ENCODE results near the gene TLE1. TPM values are rescaled to one million over a fixed set of nuclear protein-coding genes. Genes with fewer than 3 reads are reported as not detected.
A peak's percentile ranks its signal among the peaks of the same experiment; 100 is the strongest.

Gene TLE1
- total RNA-seq, 2 experiments from 2014 or later = 0.07 to 0.23 TPM

GRCh38 chr9:81627481-81627880 is 61.9 kb downstream of the TLE1 start:
- no peaks in the 10 kb centered on the region for H3K4me1 Mint-ChIP-seq
- DNase-seq (no peak), ATAC-seq (no peak)
- CTCF ChIA-PET = no interaction called here
- POLR2A ChIA-PET = no interaction called here
- H3K4me3 Mint-ChIP-seq = no peak overlapping the region
- H3K36me3 Mint-ChIP-seq (ENCODE audit: low read depth) = no peaks in the 10 kb centered on the region
- intact Hi-C loops (cut with DNase I, micrococcal nuclease) = no loop called here
- no peaks in the 10 kb centered on the region for H3K9me3 Mint-ChIP-seq (ENCODE audit: low read depth)
- H3K27ac Mint-ChIP-seq = no peak overlapping the region
- H3K27me3 Mint-ChIP-seq = peaks cover 2% of the 10 kb centered on the region

GRCh38 chr9:81626511-81626910 is 62.8 kb downstream of the TLE1 start:
- intact Hi-C loops (cut with DNase I, micrococcal nuclease) = no loop called here
- Mint-ChIP-seq H3K27me3 (peaks cover 2% of the 10 kb centered on the region), H3K4me3 (no peak overlapping the region), H3K4me1 (no peaks in the 10 kb centered on the region), H3K9me3 (ENCODE audit: low read depth) (no peaks in the 10 kb centered on the region), H3K36me3 (ENCODE audit: low read depth) (no peaks in the 10 kb centered on the region), H3K27ac (no peak overlapping the region)
- ATAC-seq (no peak), DNase-seq (no peak)
- CTCF ChIA-PET = no interaction called here
- POLR2A ChIA-PET = no interaction called here

DNA sequence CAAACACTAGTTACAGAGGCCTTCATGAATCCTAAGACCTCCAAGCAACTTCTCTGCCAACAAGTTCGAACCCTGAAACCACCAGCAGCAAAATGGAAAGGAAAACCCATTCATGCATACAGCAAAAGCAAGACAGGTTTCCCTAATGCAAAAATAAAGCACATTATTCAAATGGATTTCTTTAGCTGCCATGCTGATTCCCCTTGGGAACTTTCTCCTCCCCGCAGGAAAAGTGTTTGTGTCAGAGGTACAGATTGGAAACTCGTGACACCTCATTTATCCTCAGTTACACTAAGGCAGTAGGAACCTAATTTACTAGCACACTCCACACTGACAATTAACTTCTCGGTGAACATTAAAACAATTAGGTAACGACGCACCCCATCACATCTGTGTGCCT is 63.4 kb downstream of the TLE1 start:
- Mint-ChIP-seq H3K9me3 (ENCODE audit: low read depth) (no peaks in the 10 kb centered on the region), H3K36me3 (ENCODE audit: low read depth) (no peaks in the 10 kb centered on the region), H3K27ac (no peak overlapping the region), H3K4me3 (no peak overlapping the region), H3K4me1 (no peaks in the 10 kb centered on the region), H3K27me3 (peaks cover 2% of the 10 kb centered on the region)
- intact Hi-C loops (cut with DNase I, micrococcal nuclease) = no loop called here
- ATAC-seq (no peak), DNase-seq (no peak)
- ChIA-PET POLR2A (no interaction called here), CTCF (no interaction called here)

- intact Hi-C loops (cut with DNase I, micrococcal nuclease) = no loop called here
- Mint-ChIP-seq H3K36me3 (ENCODE audit: low read depth) (no peaks in the 10 kb centered on the region), H3K9me3 (ENCODE audit: low read depth) (no peaks in the 10 kb centered on the region), H3K4me3 (no peak overlapping the region), H3K4me1 (peaks cover 11% of the 10 kb centered on the region), H3K27me3 (peaks cover 2% of the 10 kb centered on the region), H3K27ac (no peak overlapping the region)
- ATAC-seq (no peak), DNase-seq (no peak)
- CTCF ChIA-PET = no interaction called here
- POLR2A ChIA-PET = no interaction called here
These were observed 65.6 kb downstream of the TLE1 start for GRCh38 chr9:81623778-81624177.

DNA sequence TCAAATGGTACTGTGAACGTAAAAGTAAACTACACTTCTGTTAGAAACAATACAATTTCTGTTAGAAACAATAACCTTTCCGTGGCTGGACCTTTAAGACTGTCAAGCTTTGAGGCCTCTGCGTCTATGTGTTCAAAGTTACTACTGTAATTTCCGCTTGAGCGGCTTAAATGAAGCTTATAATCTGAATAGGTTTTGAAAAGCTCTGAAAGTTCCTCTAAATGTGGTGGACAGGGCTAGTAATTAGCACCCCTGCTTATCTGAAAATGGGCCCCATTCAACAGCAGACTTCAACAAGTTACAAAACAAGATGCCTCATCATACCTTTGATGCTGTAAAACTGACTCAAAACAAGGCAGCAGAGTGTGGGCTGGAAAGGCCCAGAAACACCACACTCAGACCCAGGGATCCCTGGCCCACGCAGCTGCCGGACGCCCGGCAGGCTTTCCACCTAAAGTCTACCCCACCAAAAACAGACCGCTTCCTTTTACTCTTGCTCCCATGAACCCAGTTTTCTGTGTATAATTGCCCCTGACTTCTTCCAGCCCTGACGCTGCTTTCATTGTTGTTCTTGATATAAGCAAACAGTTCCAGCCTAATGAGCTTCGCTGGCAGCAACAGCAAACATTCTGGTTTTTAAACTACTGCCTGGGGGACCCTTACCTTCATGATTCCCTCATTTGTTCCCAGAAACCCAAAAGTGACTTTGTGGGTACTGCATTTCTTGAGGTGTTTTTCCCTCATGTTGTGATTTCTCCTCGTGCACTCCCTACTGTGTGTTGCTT is 66.7 kb downstream of the TLE1 start:
- Mint-ChIP-seq H3K36me3 (ENCODE audit: low read depth) (no peaks in the 10 kb centered on the region), H3K27ac (no peak overlapping the region), H3K4me1 (peaks cover 11% of the 10 kb centered on the region), H3K9me3 (ENCODE audit: low read depth) (no peaks in the 10 kb centered on the region), H3K27me3 (peaks cover 2% of the 10 kb centered on the region), H3K4me3 (no peak overlapping the region)
- ChIA-PET POLR2A (no interaction called here), CTCF (interaction anchor here (1.2 kb wide), 1 partner anchor 16 kb away, joined by 3 read pairs; no protein-coding TSS in a partner anchor)
- ATAC-seq (no peak), DNase-seq (no peak)
- intact Hi-C loops (cut with DNase I, micrococcal nuclease) = no loop called here

DNA sequence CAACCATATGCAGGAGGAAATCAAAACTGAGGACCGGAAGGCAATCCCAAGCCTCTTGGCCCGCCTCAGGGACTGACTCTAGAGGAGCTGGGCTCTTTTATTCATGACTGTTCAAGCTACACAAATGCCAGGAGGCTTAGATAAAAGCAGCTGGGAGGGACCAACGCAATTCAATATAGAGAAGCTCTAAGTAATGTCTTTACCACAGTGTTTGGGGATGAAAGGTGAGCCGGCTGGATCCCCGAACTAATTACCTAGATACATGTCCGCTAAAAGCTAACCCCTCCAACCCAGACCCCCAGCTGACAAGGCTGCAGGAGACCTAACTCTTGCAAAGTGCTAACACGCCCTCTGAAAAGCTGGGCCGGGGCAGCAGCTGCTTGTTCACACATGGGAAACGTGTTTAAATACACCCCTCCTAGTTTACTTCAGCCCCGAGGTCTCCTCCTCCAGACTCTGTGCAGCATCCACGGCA is 67.5 kb downstream of the TLE1 start:
- Mint-ChIP-seq H3K27ac (no peak overlapping the region), H3K36me3 (ENCODE audit: low read depth) (no peaks in the 10 kb centered on the region), H3K9me3 (ENCODE audit: low read depth) (no peaks in the 10 kb centered on the region), H3K4me3 (no peak overlapping the region), H3K27me3 (peaks cover 2% of the 10 kb centered on the region), H3K4me1 (peaks cover 11% of the 10 kb centered on the region)
- intact Hi-C loops (cut with DNase I, micrococcal nuclease) = no loop called here
- DNase-seq (no peak), ATAC-seq (no peak)
- ChIA-PET POLR2A (no interaction called here), CTCF (interaction anchor here (1.2 kb wide), 1 partner anchor 16 kb away, joined by 3 read pairs; no protein-coding TSS in a partner anchor)

GRCh38 chr9:81621118-81621517 is 68.2 kb downstream of the TLE1 start:
- Mint-ChIP-seq H3K4me1 (peaks cover 11% of the 10 kb centered on the region), H3K36me3 (ENCODE audit: low read depth) (no peaks in the 10 kb centered on the region), H3K27ac (no peak overlapping the region), H3K9me3 (ENCODE audit: low read depth) (no peaks in the 10 kb centered on the region), H3K4me3 (no peak overlapping the region), H3K27me3 (peaks cover under 1% of the 10 kb centered on the region)
- no peak for ATAC-seq
- ChIA-PET CTCF (no interaction called here), POLR2A (no interaction called here)
- intact Hi-C loops (cut with DNase I, micrococcal nuclease) = no loop called here
- no peak for DNase-seq

DNA sequence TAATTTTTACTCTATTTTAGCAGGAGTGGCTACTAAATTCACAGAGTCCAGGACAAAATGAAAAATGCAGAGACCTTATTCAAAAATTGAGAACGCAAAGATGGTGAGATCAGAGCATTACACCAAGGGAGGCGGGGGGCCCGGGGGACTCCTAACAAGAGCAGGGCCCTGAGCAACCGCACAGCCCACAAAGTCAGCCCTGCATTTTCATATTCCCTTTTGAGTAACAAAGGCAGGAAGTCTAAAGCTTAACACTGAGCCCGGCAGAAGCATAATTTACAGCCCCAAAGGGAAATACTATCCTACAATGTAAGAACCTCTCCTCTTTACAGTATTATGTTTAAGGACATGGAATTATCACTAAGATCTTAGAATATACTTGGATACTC is 69.4 kb downstream of the TLE1 start:
- peaks cover 11% of the 10 kb centered on the region for H3K4me1 Mint-ChIP-seq
- no peaks in the 10 kb centered on the region for H3K9me3 Mint-ChIP-seq (ENCODE audit: low read depth)
- H3K36me3 Mint-ChIP-seq (ENCODE audit: low read depth) = no peaks in the 10 kb centered on the region
- ChIA-PET POLR2A (no interaction called here), CTCF (no interaction called here)
- H3K27ac Mint-ChIP-seq = no peak overlapping the region
- no peak overlapping the region for H3K4me3 Mint-ChIP-seq
- intact Hi-C loops (cut with DNase I, micrococcal nuclease) = no loop called here
- H3K27me3 Mint-ChIP-seq = no peaks in the 10 kb centered on the region
- peak; percentile 60 for DNase-seq
- ATAC-seq = peak; percentile 66

DNA sequence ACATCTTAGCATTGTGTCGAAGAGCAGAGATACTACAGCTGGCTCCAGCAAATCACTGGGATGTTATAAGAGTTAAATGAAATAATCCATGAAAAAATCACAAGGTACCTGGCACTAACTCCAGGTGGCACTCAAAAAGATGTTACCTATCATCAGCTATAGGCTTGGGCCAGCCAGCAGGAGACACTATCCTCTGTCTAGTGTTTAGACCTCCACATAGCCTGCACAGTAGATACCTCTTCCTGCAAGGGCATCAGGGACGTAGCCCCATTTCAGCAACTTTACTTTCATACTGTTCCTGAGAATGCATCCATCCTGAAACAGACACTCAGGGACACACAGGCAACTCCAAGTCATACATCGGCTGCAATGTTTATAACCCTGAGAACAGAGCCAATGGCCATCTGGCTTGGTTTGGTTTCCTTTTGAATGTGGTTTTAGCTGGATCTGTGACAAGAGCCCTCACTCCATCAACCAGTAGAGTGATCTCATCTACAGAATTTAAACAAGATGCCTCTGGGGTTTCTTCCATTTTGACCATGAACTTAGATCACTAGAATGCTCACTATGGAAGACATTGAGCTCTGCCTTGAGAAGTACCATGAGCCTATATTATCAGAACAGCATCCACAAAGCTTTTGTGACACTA is 69.9 kb downstream of the TLE1 start:
- DNase-seq (no peak), ATAC-seq (peak; percentile 30)
- Mint-ChIP-seq H3K27me3 (no peaks in the 10 kb centered on the region), H3K36me3 (ENCODE audit: low read depth) (no peaks in the 10 kb centered on the region), H3K27ac (no peak overlapping the region), H3K4me3 (no peak overlapping the region), H3K4me1 (peaks cover 11% of the 10 kb centered on the region), H3K9me3 (ENCODE audit: low read depth) (no peaks in the 10 kb centered on the region)
- intact Hi-C loops (cut with DNase I, micrococcal nuclease) = no loop called here
- ChIA-PET POLR2A (no interaction called here), CTCF (no interaction called here)

- no peaks in the 10 kb centered on the region for H3K27me3 Mint-ChIP-seq
- ATAC-seq = no peak
- no peaks in the 10 kb centered on the region for H3K9me3 Mint-ChIP-seq (ENCODE audit: low read depth)
- H3K4me1 Mint-ChIP-seq = peaks cover 11% of the 10 kb centered on the region
- intact Hi-C loops (cut with DNase I, micrococcal nuclease) = no loop called here
- no peak for DNase-seq
- H3K27ac Mint-ChIP-seq = no peak overlapping the region
- POLR2A ChIA-PET = no interaction called here
- H3K36me3 Mint-ChIP-seq (ENCODE audit: low read depth) = no peaks in the 10 kb centered on the region
- no peak overlapping the region for H3K4me3 Mint-ChIP-seq
- CTCF ChIA-PET = interaction anchor here (0.5 kb wide), 1 partner anchor 19 kb away, joined by 3 read pairs; no protein-coding TSS in a partner anchor
These were observed 70.4 kb downstream of the TLE1 start for GRCh38 chr9:81618923-81619322.

GRCh38 chr9:81616141-81616540 is 73.2 kb downstream of the TLE1 start:
- peaks cover 11% of the 10 kb centered on the region for H3K4me1 Mint-ChIP-seq
- no peak overlapping the region for H3K4me3 Mint-ChIP-seq
- DNase-seq = no peak
- H3K27ac Mint-ChIP-seq = no peak overlapping the region
- H3K9me3 Mint-ChIP-seq (ENCODE audit: low read depth) = no peaks in the 10 kb centered on the region
- H3K36me3 Mint-ChIP-seq (ENCODE audit: low read depth) = no peaks in the 10 kb centered on the region
- ChIA-PET POLR2A (no interaction called here), CTCF (interaction anchor here (0.5 kb wide), 1 partner anchor 71 kb away, joined by 3 read pairs; no protein-coding TSS in a partner anchor)
- intact Hi-C loops (cut with DNase I, micrococcal nuclease) = no loop called here
- H3K27me3 Mint-ChIP-seq = no peaks in the 10 kb centered on the region
- ATAC-seq = no peak

DNA sequence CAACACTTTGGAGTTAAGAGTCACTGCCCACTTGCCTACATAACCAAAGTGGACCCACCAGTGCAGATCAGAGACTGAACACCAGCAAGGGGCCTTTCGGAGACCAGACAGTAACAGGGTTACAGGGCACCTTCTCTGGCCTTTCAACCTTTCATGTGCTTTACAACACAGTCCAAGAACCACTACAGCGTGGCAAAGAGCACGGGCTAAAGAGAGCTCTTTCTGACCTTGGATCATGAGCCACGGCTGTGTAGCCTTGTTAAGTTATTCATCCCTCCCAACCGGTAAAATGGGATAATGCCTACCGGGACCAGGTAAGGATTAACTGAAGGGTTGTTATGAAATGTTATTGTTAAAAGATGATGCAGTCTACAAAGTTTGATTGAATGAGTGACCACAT is 75.0 kb downstream of the TLE1 start:
- H3K4me1 Mint-ChIP-seq = peaks cover 3% of the 10 kb centered on the region
- H3K9me3 Mint-ChIP-seq (ENCODE audit: low read depth) = no peaks in the 10 kb centered on the region
- intact Hi-C loops (cut with DNase I, micrococcal nuclease) = no loop called here
- no peak for ATAC-seq
- no peak overlapping the region for H3K4me3 Mint-ChIP-seq
- H3K36me3 Mint-ChIP-seq (ENCODE audit: low read depth) = no peaks in the 10 kb centered on the region
- no peak overlapping the region for H3K27ac Mint-ChIP-seq
- no peak for DNase-seq
- CTCF ChIA-PET = no interaction called here
- H3K27me3 Mint-ChIP-seq = no peaks in the 10 kb centered on the region
- POLR2A ChIA-PET = no interaction called here
